GM12878 (cell line): ENCODE data around the gene UQCR10. TPM values are rescaled to one million over a fixed set of nuclear protein-coding genes. Genes with fewer than 3 reads are reported as not detected.

Source experiments
- ATAC-seq: fragments of 200-7000 bp; cut with Tn5 transposase; 3 replicates; pipeline ENCODE4 v1.9.1; 2020; ENCODE audit warnings: mild to moderate bottlenecking, moderate library complexity
- BruUV-seq: library from RNA; stranded (reverse); fragments of 400-500 nt; replicated peaks from 2 replicates; lab custom pipeline; 2021; lab: Mats Ljungman, UMichigan
- CTCF ChIA-PET: fragments of 300-600 bp; sonication (Branson Sonifier 250); formaldehyde crosslinking; extraction: SDS; loops from one replicate; lab custom pipeline; 2021; ENCODE audit warnings: inconsistent platforms; lab: Yijun Ruan, JAX
- POLR2A ChIA-PET: fragments of 350-600 bp; formaldehyde crosslinking; extraction: SDS; loops from one replicate; lab custom pipeline; 2021; ENCODE audit warnings: inconsistent platforms; lab: Charles Lee
- RAD21 ChIA-PET: fragments of 300-600 bp; sonication (Branson Sonifier 250); formaldehyde crosslinking; loops from one replicate; lab custom pipeline; 2023; ENCODE audit warnings: antibody characterized with exemption; ENCODE audit not compliant: unreplicated experiment; lab: Charles Lee
- SMC1A ChIA-PET: fragments of 300-600 bp; sonication (Branson Sonifier 250); formaldehyde crosslinking; loops from one replicate; lab custom pipeline; 2023; ENCODE audit not compliant: unreplicated experiment, uncharacterized antibody; lab: Charles Lee
- DNase-seq: peaks from one replicate; pipeline ENCODE4 v3.0.0-alpha.2; 2011; ENCODE audit warnings: low read depth, low spot score
- FAIRE-seq: peaks from 3 replicates; lab custom pipeline; 2011; peaks lifted over from hg19 to GRCh38; lab: Jason Lieb, UNC
- H2AFZ ChIP-seq: 2 replicates; pipeline ENCODE4 v1.6.0; 2011; ENCODE audit warnings: low read depth, low read length, control low read depth; ENCODE audit not compliant: control insufficient read depth
- H3K27ac ChIP-seq: 2 replicates; pipeline ENCODE4 v1.5.1; 2011; ENCODE audit warnings: control low read depth; ENCODE audit not compliant: control insufficient read depth, insufficient read depth
- H3K27me3 ChIP-seq, 2 experiments: replicated peaks in 1 of 2; 2 replicates each; pipeline versions ENCODE4 v1.6.0 to v1.6.1; 2011; ENCODE audit warnings: low read length in 1 of 2; ENCODE audit not compliant: control insufficient read depth in 2 of 2, insufficient read depth in 2 of 2
- H3K36me3 ChIP-seq, 2 experiments: 2 replicates each; pipeline ENCODE4 v1.5.1; 2011; ENCODE audit warnings: low read length in 1 of 2; ENCODE audit not compliant: control insufficient read depth in 2 of 2, insufficient read depth in 2 of 2
- H3K4me1 ChIP-seq: 2 replicates; pipeline ENCODE4 v1.6.1; 2011; ENCODE audit warnings: mild to moderate bottlenecking, low read length, moderate library complexity, mixed read lengths; ENCODE audit not compliant: control insufficient read depth, insufficient read depth
- H3K4me2 ChIP-seq: 2 replicates; pipeline ENCODE4 v1.6.0; 2011; ENCODE audit warnings: control low read depth; ENCODE audit not compliant: control insufficient read depth, insufficient read depth
- H3K4me3 ChIP-seq: fragments of 200-600 bp; sonication (generic); 2 replicates; pipeline ENCODE4 v1.5.1; 2016
- H3K79me2 ChIP-seq: 2 replicates; pipeline ENCODE4 v1.6.0; 2011; ENCODE audit warnings: low read length; ENCODE audit not compliant: control insufficient read depth, insufficient read depth
- H3K9ac ChIP-seq: 2 replicates; pipeline ENCODE4 v1.8.0; 2011; ENCODE audit warnings: low read length, control low read depth, mixed read lengths; ENCODE audit not compliant: control insufficient read depth, insufficient read depth
- H3K9me3 ChIP-seq: replicated peaks from 3 replicates; pipeline ENCODE4 v1.5.1; 2011; ENCODE audit warnings: mild to moderate bottlenecking, low read length; ENCODE audit not compliant: control insufficient read depth, insufficient read depth
- H4K20me1 ChIP-seq: 2 replicates; pipeline ENCODE4 v1.6.0; 2011; ENCODE audit not compliant: control insufficient read depth, insufficient read depth
- CHD1 ChIP-seq: IDR thresholded peaks from 2 replicates; pipeline ENCODE4 v1.6.1; 2012; ENCODE audit warnings: low read depth, low read length, improper control_type of control experiment
- MEF2A ChIP-seq: IDR thresholded peaks from 2 replicates; pipeline ENCODE4 v1.6.1; 2011; ENCODE audit warnings: low read depth, mild to moderate bottlenecking, low read length, moderate library complexity; ENCODE audit not compliant: insufficient read depth
- MEF2B ChIP-seq: fragments of 450-650 bp; IDR thresholded peaks from 2 replicates; pipeline ENCODE4 v1.6.1; 2018; ENCODE audit warnings: mild to moderate bottlenecking, moderate library complexity; ENCODE audit not compliant: partially characterized antibody, poor library complexity, severe bottlenecking
- NFXL1 ChIP-seq: fragments of 450-650 bp; IDR thresholded peaks from 2 replicates; pipeline ENCODE4 v1.6.1; 2017; ENCODE audit warnings: antibody characterized with exemption, mild to moderate bottlenecking, borderline replicate concordance
- RAD51 ChIP-seq: fragments of 450-650 bp; IDR thresholded peaks from 2 replicates; pipeline ENCODE4 v1.6.1; 2016; ENCODE audit warnings: moderate library complexity, mild to moderate bottlenecking, inconsistent platforms
- ZNF622 ChIP-seq: fragments of 450-650 bp; IDR thresholded peaks from 2 replicates; pipeline ENCODE4 v1.6.1; 2017; ENCODE audit warnings: mild to moderate bottlenecking, inconsistent platforms
- WGBS: methylation state at CpG from one replicate; pipeline ENCODE4 v1.1.6; 2016; ENCODE audit warnings: low lambda C conversion rate; ENCODE audit not compliant: insufficient replicate concordance, insufficient coverage; ENCODE audit errors: missing lambda C conversion rate; 5-methylcytosine and 5-hydroxymethylcytosine counted together
- in situ Hi-C: fragments of 300-500 bp; cut with MboI; formaldehyde crosslinking; loops from 9 replicates; pipeline ENCODE4 v1.14.3; 2018; ENCODE audit warnings: mixed read lengths
- intact Hi-C: fragments of 100-400 bp; cut with micrococcal nuclease; formaldehyde crosslinking; loops from one replicate; pipeline ENCODE4 v1.14.2; 2022; ENCODE audit not compliant: unreplicated experiment
- polyA plus RNA-seq, 11 experiments: library from polyadenylated mRNA; depleted of rRNA in 4 of 11; unstranded in 6 of 11; stranded (reverse) in 5 of 11; fragments of >200 nt; fragmentation: Nextera tagmentation in 4 of 11; fragmentation: Illumina TruSeq in 1 of 11; extraction: Ambion mirVana in 4 of 11; extraction: Trizol in 1 of 11; gene quantifications; 1 replicate in 1 of 11; 2 replicates in 10 of 11; pipeline versions ENCODE4 v1.2.1 to v1.2.3, GENCODE V29; 2011 to 2016; ENCODE audit warnings: inconsistent platforms in 2 of 11, missing spikeins in 2 of 11, low read depth in 1 of 11
- total RNA-seq, 4 experiments: library from RNA; depleted of rRNA in 3 of 4; stranded (reverse); fragments of >200 nt in 3 of 4; fragmentation: Illumina TruSeq in 1 of 4; extraction: Trizol in 1 of 4; gene quantifications; 2 replicates each; pipeline versions ENCODE4 v1.2.1 to v1.2.3, GENCODE V29; 2013 to 2021
- TF ChIP-seq, protein P1 (sequence below): IDR thresholded peaks from 2 replicates; pipeline ENCODE4 v1.6.1; 2012; ENCODE audit warnings: low read depth, low read length, improper control_type of control experiment
- TF ChIP-seq, protein P2 (sequence below): IDR thresholded peaks from 2 replicates; pipeline ENCODE4 v1.6.1; 2012; ENCODE audit warnings: improper control_type of control experiment, low read depth, low read length; ENCODE audit not compliant: insufficient replicate concordance
- TF ChIP-seq, protein P3 (sequence below): IDR thresholded peaks from 2 replicates; pipeline ENCODE4 v1.6.1; 2012; ENCODE audit warnings: mild to moderate bottlenecking, low read depth, low read length
- TF ChIP-seq, protein P4 (sequence below): IDR thresholded peaks from 2 replicates; pipeline ENCODE4 v1.6.1; 2011; ENCODE audit warnings: low read depth, mild to moderate bottlenecking, low read length, moderate library complexity, borderline replicate concordance; ENCODE audit errors: extremely low read depth

The UQCR10 gene
- total and polyA plus RNA-seq, 10 of the 15 experiments (the other 5 are each of a cell fraction or from before 2014, with no cell fraction given), result 144 to 1,021 (median 214) TPM

DNA sequence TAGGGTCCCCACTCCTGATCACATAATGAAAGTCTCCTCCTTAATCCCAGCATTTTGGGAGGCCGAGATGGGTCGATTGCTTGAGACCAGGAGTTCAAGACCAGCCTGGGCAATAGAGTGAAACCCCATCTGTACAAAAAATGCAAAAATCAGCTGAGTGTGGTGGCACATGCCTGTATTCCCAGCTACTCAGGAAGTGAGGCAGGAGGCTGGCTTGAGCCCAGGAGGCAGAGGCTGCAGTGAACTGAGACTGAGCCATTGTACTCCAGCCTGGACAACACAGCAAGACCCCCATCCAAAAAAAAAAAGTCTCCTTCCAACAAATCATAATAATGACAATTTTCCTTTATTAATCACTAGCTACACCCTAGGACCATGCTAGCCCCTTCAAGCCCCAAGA, 15.5 kb upstream of the UQCR10 start (continued):
- TF ChIP-seq, protein P1, sequence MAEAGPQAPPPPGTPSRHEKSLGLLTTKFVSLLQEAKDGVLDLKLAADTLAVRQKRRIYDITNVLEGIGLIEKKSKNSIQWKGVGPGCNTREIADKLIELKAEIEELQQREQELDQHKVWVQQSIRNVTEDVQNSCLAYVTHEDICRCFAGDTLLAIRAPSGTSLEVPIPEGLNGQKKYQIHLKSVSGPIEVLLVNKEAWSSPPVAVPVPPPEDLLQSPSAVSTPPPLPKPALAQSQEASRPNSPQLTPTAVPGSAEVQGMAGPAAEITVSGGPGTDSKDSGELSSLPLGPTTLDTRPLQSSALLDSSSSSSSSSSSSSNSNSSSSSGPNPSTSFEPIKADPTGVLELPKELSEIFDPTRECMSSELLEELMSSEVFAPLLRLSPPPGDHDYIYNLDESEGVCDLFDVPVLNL, result no peak
- TF ChIP-seq, protein P2, sequence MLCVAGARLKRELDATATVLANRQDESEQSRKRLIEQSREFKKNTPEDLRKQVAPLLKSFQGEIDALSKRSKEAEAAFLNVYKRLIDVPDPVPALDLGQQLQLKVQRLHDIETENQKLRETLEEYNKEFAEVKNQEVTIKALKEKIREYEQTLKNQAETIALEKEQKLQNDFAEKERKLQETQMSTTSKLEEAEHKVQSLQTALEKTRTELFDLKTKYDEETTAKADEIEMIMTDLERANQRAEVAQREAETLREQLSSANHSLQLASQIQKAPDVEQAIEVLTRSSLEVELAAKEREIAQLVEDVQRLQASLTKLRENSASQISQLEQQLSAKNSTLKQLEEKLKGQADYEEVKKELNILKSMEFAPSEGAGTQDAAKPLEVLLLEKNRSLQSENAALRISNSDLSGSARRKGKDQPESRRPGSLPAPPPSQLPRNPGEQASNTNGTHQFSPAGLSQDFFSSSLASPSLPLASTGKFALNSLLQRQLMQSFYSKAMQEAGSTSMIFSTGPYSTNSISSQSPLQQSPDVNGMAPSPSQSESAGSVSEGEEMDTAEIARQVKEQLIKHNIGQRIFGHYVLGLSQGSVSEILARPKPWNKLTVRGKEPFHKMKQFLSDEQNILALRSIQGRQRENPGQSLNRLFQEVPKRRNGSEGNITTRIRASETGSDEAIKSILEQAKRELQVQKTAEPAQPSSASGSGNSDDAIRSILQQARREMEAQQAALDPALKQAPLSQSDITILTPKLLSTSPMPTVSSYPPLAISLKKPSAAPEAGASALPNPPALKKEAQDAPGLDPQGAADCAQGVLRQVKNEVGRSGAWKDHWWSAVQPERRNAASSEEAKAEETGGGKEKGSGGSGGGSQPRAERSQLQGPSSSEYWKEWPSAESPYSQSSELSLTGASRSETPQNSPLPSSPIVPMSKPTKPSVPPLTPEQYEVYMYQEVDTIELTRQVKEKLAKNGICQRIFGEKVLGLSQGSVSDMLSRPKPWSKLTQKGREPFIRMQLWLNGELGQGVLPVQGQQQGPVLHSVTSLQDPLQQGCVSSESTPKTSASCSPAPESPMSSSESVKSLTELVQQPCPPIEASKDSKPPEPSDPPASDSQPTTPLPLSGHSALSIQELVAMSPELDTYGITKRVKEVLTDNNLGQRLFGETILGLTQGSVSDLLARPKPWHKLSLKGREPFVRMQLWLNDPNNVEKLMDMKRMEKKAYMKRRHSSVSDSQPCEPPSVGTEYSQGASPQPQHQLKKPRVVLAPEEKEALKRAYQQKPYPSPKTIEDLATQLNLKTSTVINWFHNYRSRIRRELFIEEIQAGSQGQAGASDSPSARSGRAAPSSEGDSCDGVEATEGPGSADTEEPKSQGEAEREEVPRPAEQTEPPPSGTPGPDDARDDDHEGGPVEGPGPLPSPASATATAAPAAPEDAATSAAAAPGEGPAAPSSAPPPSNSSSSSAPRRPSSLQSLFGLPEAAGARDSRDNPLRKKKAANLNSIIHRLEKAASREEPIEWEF, result no peak

DNA sequence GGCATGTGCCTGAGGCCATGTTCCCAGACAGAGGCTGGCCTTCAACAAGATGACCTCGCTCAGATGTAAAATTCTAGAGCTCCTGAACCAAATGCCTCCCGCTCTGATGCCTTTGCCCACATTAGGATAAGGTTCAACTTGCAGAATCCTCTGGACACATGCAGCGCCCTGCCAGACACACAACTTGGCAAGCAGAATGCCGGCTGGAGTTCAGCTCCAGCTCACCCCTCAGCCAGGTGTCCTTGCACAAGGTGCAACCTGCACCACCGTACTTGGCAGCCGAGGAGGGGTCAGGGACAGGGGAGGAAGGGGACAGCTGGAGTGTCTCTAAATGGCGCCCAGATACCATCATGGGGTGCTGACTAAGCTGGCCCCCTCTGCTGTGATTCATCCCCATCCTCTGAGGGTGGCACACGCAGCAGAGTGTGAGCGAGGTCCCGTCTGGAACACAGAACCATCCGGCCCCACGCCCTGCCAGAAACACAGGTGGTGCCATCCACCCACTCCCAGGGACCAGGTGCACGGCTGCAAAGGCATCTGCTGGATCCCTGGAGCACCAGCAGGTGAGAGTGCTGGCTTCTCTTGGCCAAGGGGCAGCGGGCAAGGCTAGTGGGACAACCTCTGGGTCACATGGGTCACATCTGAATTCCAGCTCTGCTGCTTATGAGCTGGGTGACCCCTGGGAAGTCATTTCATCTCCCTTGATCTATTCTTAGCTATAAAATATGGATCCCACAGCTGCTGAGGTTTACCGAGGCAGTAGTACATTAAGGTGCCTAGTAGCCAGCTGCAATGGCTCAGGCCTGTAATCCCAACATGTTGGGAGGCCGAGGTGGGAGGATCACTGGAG, 13.1 kb upstream of the UQCR10 start:
- no peak overlapping the region for H2AFZ ChIP-seq
- in situ Hi-C loops, result no loop called here
- WGBS, result 76% methylated on average over 16 of the region's 16 CpGs
- intact Hi-C loops, result no loop called here
- H3K36me3 ChIP-seq, result no peaks in the 10 kb centered on the region
- H3K4me3 ChIP-seq, result no peak overlapping the region
- RAD21 ChIA-PET, result interaction anchor here (1.1 to 1.3 kb wide), 2 partner anchors 250 to 881 kb away, joined by 3 read pairs; no protein-coding TSS in a partner anchor
- no peaks in the 10 kb centered on the region for H3K4me1 ChIP-seq
- H4K20me1 ChIP-seq, result no peaks in the 10 kb centered on the region
- no peak for FAIRE-seq
- POLR2A ChIA-PET, result interaction anchor here (1.2 to 1.6 kb wide), 2 partner anchors 12 to 17 kb away, joined by 4 read pairs; partner anchors contain the start of gene ZMAT5
- no peak overlapping the region for H3K27ac ChIP-seq
- no peaks in the 10 kb centered on the region for H3K79me2 ChIP-seq
- H3K4me2 ChIP-seq, result no peak overlapping the region
- BruUV-seq, result no TSS peak
- H3K9ac ChIP-seq, result no peak overlapping the region
- no peaks in the 10 kb centered on the region for H3K27me3 ChIP-seq
- CTCF ChIA-PET, result interaction anchor here (0.8 to 1.4 kb wide), 3 partner anchors 9 to 128 kb away, joined by 3 read pairs; no protein-coding TSS in a partner anchor
- DNase-seq, result no peak
- SMC1A ChIA-PET, result no interaction called here
- no peak for ATAC-seq
- H3K9me3 ChIP-seq, result no peaks in the 10 kb centered on the region; the same call in 1 of the 3 replicates
- TF ChIP-seq, protein P3, sequence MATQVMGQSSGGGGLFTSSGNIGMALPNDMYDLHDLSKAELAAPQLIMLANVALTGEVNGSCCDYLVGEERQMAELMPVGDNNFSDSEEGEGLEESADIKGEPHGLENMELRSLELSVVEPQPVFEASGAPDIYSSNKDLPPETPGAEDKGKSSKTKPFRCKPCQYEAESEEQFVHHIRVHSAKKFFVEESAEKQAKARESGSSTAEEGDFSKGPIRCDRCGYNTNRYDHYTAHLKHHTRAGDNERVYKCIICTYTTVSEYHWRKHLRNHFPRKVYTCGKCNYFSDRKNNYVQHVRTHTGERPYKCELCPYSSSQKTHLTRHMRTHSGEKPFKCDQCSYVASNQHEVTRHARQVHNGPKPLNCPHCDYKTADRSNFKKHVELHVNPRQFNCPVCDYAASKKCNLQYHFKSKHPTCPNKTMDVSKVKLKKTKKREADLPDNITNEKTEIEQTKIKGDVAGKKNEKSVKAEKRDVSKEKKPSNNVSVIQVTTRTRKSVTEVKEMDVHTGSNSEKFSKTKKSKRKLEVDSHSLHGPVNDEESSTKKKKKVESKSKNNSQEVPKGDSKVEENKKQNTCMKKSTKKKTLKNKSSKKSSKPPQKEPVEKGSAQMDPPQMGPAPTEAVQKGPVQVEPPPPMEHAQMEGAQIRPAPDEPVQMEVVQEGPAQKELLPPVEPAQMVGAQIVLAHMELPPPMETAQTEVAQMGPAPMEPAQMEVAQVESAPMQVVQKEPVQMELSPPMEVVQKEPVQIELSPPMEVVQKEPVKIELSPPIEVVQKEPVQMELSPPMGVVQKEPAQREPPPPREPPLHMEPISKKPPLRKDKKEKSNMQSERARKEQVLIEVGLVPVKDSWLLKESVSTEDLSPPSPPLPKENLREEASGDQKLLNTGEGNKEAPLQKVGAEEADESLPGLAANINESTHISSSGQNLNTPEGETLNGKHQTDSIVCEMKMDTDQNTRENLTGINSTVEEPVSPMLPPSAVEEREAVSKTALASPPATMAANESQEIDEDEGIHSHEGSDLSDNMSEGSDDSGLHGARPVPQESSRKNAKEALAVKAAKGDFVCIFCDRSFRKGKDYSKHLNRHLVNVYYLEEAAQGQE, result no peak
- TF ChIP-seq ZNF622 (no peak), NFXL1 (no peak), CHD1 (no peak), MEF2A (no peak), RAD51 (no peak), MEF2B (no peak)
- TF ChIP-seq, protein P4, sequence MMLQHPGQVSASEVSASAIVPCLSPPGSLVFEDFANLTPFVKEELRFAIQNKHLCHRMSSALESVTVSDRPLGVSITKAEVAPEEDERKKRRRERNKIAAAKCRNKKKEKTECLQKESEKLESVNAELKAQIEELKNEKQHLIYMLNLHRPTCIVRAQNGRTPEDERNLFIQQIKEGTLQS, result no peak
